ENCODE measurements around the gene TENM4. TPM values are rescaled to one million over a fixed set of nuclear protein-coding genes. Genes with fewer than 3 reads are reported as not detected.

TENM4 gene
- total RNA-seq, 1 donor from 2014 or later = 0.63 TPM

- Histone ChIP-seq H3K4me3 (no peak overlapping the region), H3K27me3 (ENCODE audit: low read depth) (peaks cover 18% of the 10 kb centered on the region), H3K9me3 (replicated peaks) (peaks cover 12% of the 10 kb centered on the region), H3K27ac (replicated peaks) (no peak overlapping the region), H3K36me3 (no peaks in the 10 kb centered on the region), H3K4me1 (peaks cover 17% of the 10 kb centered on the region)
- no peak for DNase-seq
- TF ChIP-seq CTCF (IDR thresholded peaks at IDR 0.05; ENCODE audit: borderline replicate concordance) = no peak
- intact Hi-C loops (cut with micrococcal nuclease) = no loop called here
Measured at GRCh38 chr11:79415411-79415810, 25.4 kb downstream of the TENM4 start.

DNA sequence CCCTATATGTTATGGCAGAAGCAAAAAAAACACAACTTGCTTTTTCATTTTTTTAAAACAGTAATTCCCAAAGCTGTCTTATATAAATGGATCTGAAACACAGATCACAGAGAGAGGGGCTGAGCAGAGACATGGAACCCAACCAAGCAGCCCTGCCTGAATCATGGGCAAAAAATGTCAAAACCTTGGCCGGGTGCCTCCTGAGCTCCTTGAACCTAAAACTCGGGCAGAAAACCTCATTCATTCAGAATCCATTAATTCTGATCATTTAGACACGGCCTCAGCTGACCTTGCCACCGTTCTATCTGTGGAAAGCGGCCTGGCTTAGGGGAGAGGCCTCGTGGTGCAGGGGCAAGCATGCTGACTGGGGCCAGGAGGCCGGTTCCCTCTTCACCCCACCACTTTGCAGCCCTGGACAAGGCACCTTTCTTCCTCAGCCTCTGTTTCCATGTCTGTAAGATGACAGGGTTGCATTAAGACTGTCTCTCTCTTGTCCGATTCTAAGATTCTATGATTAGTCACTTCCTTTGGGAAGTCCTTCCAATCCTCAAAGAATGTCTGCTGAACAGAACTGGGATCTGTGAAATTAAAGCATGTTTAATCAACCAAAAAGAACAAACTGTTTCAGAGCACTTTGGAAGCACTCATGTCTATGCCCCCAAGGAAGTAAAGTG, 26.0 kb downstream of the TENM4 start:
- Histone ChIP-seq H3K4me1 (peaks cover 17% of the 10 kb centered on the region), H3K9me3 (replicated peaks) (peaks cover 12% of the 10 kb centered on the region), H3K4me3 (no peak overlapping the region), H3K27me3 (ENCODE audit: low read depth) (peaks cover 17% of the 10 kb centered on the region), H3K27ac (replicated peaks) (no peak overlapping the region), H3K36me3 (no peaks in the 10 kb centered on the region)
- intact Hi-C loops (cut with micrococcal nuclease) = no loop called here
- DNase-seq = no peak
- no peak for TF ChIP-seq CTCF (IDR thresholded peaks at IDR 0.05; ENCODE audit: borderline replicate concordance)

DNA sequence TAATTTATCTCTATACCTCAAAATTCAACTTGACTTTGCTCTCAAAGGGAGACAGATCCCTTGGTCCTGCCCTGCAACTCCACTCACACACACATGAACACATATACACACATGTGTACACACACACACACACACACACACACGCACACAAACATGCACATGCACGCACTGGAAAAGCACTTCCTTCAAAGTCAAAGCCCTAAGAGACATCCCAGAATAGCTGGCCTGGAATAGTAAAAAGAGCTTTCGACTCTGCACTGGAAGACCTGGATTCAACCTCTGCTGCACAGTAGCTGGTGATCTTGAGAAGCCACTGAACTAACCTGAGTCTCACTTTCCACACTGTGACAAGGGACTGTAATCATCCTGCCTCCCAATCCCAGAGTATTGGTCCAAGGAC, 26.8 kb downstream of the TENM4 start:
- H3K36me3 ChIP-seq = no peaks in the 10 kb centered on the region
- H3K4me3 ChIP-seq = no peak overlapping the region
- TF ChIP-seq CTCF (IDR thresholded peaks at IDR 0.05; ENCODE audit: borderline replicate concordance) = no peak
- peaks cover 17% of the 10 kb centered on the region for H3K4me1 ChIP-seq
- peaks cover 17% of the 10 kb centered on the region for H3K27me3 ChIP-seq (ENCODE audit: low read depth)
- H3K27ac ChIP-seq (replicated peaks) = no peak overlapping the region
- intact Hi-C loops (cut with micrococcal nuclease) = no loop called here
- H3K9me3 ChIP-seq (replicated peaks) = peaks cover 12% of the 10 kb centered on the region
- DNase-seq = no peak

- peak; percentile 89 for DNase-seq
- Histone ChIP-seq H3K36me3 (no peaks in the 10 kb centered on the region), H3K27ac (replicated peaks) (no peak overlapping the region), H3K9me3 (replicated peaks) (peaks cover 12% of the 10 kb centered on the region), H3K4me3 (no peak overlapping the region), H3K4me1 (peaks cover 17% of the 10 kb centered on the region), H3K27me3 (ENCODE audit: low read depth) (peaks cover 18% of the 10 kb centered on the region)
- no peak for TF ChIP-seq CTCF (IDR thresholded peaks at IDR 0.05; ENCODE audit: borderline replicate concordance)
- intact Hi-C loops (cut with micrococcal nuclease) = no loop called here
Measured at GRCh38 chr11:79413268-79413667, 27.6 kb downstream of the TENM4 start.

DNA sequence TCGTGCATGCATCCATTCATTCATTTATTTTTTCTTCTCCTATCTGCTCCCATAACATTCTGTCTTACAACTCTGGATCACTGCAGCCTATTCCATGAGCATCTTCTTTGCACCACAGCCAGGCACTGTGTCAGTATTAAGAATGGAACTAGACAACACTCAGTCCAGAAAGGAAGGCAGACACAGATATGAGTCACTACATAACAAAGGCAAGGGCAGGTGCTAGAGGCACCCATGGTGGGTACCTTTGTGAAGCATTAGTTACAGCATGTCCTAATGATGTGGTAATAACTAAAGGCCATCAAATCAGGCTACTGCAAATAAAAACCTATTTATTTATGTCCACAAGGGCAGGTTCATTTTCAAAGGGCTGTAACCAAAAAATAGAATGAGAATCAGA, 28.1 kb downstream of the TENM4 start:
- Histone ChIP-seq H3K9me3 (replicated peaks) (peaks cover 12% of the 10 kb centered on the region), H3K27ac (replicated peaks) (no peak overlapping the region), H3K36me3 (no peaks in the 10 kb centered on the region), H3K4me1 (peaks cover 17% of the 10 kb centered on the region), H3K4me3 (no peak overlapping the region), H3K27me3 (ENCODE audit: low read depth) (peaks cover 23% of the 10 kb centered on the region)
- DNase-seq = no peak
- intact Hi-C loops (cut with micrococcal nuclease) = no loop called here
- no peak for TF ChIP-seq CTCF (IDR thresholded peaks at IDR 0.05; ENCODE audit: borderline replicate concordance)
